Stimulated activated CD4-positive, alpha-beta T cell treated with anti-CD3 and anti-CD28 coated beads, Interleukin-15, amount 100 ng/mL, for 48 hours (primary cell): ENCODE results near the gene PRKAG3.

Source experiments
- DNase-seq, 2 donors: peaks; one replicate each; pipeline ENCODE4 v3.0.0-alpha.2; 2020; ENCODE audit warnings: low read depth in 2 of 2

Gene PRKAG3

GRCh38 chr2:218814540-218815243 lies 16.9 kb downstream of the PRKAG3 start:
- no peak for DNase-seq

DNA sequence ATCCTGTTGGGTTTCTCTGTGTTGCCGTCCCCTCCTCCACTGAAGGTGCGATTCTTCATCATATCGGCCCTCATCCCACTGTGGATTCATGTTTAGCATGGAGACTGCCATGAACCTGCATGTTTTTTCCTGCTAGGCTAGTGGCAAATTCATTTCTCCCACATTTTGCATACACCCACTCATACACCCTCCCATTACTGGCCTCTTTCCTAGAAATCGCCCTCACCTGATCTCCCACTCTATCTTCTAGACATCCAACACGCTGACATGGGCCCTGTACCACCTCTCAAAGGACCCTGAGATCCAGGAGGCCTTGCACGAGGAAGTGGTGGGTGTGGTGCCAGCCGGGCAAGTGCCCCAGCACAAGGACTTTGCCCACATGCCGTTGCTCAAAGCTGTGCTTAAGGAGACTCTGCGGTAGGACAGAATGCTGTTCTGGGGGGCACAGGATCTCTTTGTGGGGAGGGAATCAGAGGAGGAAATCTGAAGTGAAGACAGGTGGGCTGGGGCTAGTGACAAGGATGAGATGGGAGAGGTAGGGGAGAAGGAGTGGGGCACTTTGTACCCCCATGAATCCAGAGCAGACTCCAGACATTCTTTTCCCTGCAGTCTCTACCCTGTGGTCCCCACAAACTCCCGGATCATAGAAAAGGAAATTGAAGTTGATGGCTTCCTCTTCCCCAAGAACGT lies 17.7 kb downstream of the PRKAG3 start:
- DNase-seq: no peak

DNA sequence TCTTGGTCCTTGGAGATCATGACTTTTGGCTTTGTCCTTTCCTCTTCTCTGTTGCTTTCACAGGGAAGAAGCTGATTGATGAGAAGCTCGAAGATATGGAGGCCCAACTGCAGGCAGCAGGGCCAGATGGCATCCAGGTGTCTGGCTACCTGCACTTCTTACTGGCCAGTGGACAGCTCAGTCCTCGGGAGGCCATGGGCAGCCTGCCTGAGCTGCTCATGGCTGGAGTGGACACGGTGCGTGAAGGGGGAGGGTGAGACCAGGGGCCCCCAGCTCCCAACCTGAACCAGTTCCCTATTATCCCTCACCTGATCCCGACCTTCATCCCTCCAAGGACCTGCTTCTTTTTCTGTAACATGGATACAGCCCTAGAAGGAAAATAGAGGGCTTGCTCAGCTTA lies 18.7 kb downstream of the PRKAG3 start:
- no peak for DNase-seq

DNA sequence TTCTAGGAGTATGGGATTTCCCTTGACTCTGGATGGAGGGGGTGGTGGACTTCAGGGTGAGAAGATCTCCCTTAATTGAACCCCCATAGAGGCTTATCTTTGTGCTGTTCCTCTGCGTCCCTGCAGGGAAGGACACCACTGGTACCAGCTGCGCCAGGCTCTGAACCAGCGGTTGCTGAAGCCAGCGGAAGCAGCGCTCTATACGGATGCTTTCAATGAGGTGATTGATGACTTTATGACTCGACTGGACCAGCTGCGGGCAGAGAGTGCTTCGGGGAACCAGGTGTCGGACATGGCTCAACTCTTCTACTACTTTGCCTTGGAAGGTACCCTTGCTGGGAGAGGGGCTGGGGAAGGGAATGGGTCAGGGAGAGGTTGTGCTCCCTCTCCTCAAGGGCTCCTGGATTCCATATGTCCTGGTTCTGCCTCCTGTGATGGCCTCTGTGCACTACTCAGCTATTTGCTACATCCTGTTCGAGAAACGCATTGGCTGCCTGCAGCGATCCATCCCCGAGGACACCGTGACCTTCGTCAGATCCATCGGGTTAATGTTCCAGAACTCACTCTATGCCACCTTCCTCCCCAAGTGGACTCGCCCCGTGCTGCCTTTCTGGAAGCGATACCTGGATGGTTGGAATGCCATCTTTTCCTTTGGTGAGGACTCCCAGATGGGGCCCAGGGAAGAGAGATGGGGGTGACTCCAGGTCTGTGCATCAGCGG lies 19.3 kb downstream of the PRKAG3 start:
- no peak for DNase-seq

DNA sequence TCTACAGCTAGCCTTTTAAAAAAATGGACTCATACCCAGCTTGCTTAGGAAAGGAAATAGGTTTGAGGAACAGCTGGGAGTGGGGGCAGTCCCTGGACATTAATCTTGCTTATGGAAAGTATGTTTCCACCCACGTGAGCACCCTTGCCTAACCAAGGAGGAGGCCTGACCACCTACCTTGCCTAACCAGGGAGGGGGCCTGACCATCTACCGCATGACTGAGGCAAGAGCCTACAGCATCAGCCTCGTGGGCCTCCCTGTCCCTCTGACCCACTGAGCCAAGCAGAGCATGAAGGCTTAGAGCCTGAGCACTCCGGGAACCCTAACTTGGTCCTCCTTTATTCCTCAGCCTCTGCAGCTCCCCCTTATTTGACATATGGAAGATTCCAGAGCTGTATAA lies 20.2 kb downstream of the PRKAG3 start:
- DNase-seq: no peak

DNA sequence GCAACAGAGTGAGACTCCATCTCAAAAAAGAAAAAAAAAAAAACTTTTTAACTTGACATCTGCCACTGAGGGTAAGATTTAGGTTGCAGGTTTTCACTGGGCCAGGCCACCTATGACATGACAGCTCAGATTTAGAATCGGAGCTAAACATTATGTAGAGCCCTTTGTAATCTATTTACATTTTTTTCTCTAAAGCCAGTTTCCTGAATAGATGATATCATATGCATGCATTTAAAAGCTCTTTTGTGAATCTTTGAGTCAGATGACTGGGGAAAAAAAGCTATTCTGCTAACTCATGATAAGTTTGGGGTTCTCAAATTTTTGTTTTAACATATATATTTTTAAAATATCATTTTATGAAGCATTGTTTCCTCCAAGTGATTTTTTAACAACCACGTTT lies 21.3 kb downstream of the PRKAG3 start:
- DNase-seq: no peak

DNA sequence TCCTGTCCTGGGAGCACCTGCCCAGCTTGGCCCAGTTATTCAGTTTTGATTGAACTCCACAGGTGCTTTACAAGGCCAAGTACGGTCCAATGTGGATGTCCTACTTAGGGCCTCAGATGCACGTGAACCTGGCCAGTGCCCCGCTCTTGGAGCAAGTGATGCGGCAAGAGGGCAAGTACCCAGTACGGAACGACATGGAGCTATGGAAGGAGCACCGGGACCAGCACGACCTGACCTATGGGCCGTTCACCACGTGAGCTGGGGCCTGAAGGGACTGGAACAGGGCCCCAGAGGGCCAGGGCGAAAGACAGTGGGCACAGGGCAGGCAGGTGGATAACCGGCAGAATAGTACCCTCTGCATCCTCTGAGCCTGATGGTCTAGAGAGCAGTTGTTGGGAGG lies 22.1 kb downstream of the PRKAG3 start:
- no peak for DNase-seq

- no peak for DNase-seq
Observed at GRCh38 chr2:218807626-218808025, 24.0 kb downstream of the PRKAG3 start.

GRCh38 chr2:218806346-218806978 lies 25.1 kb downstream of the PRKAG3 start:
- DNase-seq: no peak

DNA sequence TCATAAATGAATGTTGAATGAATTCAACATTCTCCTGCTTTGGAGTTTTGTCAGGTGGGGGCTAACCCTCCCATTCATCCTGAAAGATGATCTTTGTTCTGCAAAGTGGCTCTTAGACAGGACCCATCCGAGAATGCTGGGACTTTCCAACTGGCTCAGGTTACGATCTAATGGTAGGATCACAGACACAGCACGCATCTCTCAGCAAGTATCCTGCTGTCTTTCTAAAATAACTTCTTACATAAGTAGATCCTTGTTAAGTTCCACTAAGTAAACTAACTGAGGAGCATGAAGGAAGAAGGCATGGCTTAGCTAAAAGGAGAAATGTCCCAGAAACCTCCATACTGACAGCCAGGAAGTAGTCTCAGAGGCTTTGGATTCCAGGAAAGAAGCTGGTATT lies 26.0 kb downstream of the PRKAG3 start:
- no peak for DNase-seq

- no peak for DNase-seq
Observed at GRCh38 chr2:218804817-218805216, 26.8 kb downstream of the PRKAG3 start.

DNA sequence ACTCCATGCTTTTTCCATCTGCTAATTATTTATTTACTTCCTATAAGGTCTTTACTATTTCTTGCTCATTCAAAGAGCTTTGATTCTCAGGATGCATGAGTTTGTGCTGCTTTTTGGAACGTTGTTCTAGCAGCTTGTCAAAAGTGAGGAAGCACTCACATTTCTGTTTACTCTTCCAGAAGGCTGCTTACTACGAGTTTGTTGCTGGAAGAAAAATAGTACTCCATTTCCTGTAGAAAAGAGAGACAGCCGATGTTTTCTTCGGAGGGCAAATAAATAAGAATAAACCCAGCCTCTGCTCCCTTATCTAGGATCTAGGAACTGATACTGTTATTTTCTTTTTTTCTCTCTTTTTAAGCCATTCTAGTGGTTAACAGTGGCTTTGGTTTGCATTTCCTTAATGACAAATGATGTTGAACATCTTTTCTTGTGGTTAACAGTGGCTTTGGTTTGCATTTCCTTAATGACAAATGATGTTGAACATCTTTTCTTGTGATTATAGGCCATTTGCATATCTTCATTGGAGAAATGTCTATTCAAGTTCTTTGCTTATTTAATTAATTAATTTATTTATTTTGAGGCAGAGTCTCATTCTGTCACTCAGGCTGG lies 29.1 kb downstream of the PRKAG3 start:
- no peak for DNase-seq

DNA sequence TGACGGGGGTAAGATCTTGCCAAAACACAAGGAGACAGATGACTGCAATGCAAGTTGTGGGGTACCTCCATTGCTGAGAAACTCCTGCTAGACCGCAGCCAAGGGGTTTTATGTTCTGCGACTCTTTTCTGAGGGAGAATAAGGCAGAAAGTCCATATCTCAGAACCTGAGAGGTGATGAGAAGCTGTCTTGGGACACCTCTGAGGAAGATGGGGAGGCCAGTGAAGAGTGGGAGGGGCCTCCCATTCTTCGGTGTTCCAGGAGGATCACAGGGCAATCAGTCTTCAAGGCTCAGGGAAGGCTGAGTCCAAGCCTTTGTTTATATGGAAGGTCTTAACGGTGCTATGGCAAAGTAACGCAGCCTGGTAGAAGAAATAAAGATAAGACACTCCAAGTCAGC lies 31.6 kb downstream of the PRKAG3 start:
- DNase-seq: no peak

DNA sequence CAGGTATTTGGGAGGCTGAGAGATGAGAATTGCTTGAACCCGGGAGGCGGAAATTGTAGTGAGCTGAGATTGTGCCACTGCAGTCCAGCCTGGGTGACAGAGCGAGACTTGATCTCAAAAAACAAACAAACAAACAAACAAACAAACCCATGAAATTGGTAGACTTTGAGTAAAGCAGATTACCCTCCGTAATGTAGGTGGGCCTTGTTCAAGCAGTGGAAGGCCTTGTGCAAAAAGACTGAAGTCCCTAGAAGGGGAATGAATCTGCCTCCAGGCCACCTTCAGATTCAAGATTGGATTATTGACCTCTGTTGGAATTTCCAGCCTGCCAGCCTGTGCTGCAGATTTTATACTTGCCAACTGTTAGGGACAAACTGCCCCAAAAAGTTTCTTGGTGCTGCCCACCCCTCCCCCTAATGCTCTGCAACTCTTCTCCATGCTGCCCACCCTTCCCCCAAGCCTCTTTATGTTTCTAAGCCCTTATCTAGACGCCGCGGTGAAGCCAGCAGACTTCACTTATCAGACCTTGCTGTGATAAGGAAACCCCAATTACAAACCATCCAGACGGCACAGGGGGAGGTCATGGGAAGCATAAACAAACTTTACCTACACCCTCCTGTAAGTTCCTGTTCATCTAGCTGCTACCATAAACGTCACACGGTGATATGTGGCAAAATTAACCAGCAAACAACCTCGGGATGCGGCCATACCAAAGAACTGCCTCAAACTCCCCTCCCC lies 32.7 kb downstream of the PRKAG3 start:
- DNase-seq: no peak

DNA sequence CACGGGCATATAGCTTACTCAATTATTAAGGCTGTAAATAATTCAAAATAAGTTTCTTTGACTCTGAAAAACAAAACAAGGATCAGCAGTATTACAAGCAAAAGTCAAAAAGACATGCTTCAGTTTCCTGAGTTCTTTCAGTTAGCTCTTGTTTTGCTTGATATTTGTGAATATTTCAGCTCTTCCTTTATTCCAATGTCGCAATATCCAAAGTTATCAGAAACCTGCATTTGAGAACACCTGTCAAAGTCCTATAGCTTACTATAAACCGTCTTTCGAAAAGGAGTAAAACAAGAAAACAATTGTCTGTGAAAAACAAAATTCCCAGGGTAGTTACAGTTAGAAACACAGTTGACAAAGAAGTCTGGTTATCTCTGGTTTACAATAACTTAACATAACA lies 34.9 kb downstream of the PRKAG3 start:
- DNase-seq: no peak

- DNase-seq: no peak
Observed at GRCh38 chr2:218792433-218792832, 39.2 kb downstream of the PRKAG3 start.

DNA sequence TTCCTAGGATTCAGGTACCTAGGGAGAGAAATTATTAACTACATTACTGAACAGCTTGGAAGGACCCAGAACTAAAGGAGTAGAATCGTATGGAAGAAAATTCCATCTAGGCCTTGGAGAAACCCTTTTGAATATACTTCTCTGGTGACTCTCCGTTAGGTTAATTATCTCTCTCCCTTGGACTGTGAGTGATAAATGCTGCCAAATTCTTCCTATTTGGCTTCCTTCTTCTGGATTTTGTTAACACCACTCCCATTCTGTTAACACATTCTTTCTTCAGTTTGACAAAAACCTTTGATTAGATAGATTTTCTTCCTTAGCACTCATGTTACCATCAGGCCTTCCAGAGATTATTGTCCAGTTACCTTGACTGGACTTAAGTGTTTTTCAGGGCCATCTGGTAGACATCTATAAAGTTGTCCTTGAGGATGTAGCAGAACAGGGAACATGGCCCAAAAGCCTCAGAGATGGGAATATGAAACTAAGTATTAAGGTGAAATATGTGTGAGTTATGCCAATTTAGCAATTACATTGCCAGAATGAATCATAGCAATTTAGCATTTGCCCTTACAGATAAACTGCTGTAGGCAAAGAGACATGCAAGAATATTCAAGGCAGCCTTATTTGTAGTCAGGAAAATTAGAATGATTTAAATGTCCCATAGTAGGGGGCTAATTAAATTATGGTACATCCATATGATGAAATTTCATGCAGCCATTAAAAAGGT lies 42.9 kb downstream of the PRKAG3 start:
- DNase-seq: no peak

- no peak for DNase-seq
Observed at GRCh38 chr2:218786133-218786532, 45.5 kb downstream of the PRKAG3 start.

DNA sequence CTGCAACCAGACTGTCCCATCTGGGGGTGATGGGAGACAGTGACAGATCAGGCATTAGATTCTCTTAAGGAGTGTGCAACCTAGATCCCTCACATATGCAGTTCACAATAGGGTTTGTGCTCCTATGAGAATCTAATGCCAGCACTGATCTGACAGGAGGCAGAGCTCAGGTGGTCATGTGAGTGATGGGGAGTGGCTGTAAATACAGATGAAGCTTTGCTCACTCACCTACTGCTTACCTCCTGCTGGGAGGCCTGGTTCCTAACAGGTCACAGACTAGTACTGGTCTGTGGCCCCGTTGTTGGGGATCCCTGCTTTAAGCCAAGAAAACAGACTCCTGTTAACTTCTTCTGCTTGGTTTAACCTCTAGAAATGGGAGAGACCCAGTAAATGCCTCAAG lies 46.5 kb downstream of the PRKAG3 start:
- no peak for DNase-seq

- DNase-seq: no peak
Observed at GRCh38 chr2:218783688-218784087, 47.9 kb downstream of the PRKAG3 start.

GRCh38 chr2:218782528-218782844 lies 49.1 kb downstream of the PRKAG3 start:
- no peak for DNase-seq
